H1 (cell line): ENCODE measurements around the gene C1orf185. TPM values are rescaled to one million over a fixed set of nuclear protein-coding genes. Genes with fewer than 3 reads are reported as not detected.

Experiments used
- CTCF ChIA-PET: fragments of 300-600 bp; sonication (Branson Sonifier 250); formaldehyde crosslinking; loops from one replicate; lab custom pipeline; 2021; ENCODE audit not compliant: partially characterized antibody; lab: Charles Lee
- POLR2A ChIA-PET: fragments of 300-600 bp; sonication (Branson Sonifier 250); formaldehyde crosslinking; loops from one replicate; lab custom pipeline; 2021; ENCODE audit warnings: inconsistent platforms; ENCODE audit not compliant: partially characterized antibody; lab: Charles Lee
- DNase-seq, 2 experiments: peaks; one replicate each; pipeline versions ENCODE4 v3.0.0 to v3.0.0-alpha.2; 2010 to 2022; ENCODE audit warnings: low spot score in 2 of 2, low read depth in 1 of 2, mixed read lengths in 1 of 2
- FAIRE-seq: peaks from 2 replicates; lab custom pipeline; 2011; peaks lifted over from hg19 to GRCh38; lab: Jason Lieb, UNC
- H2AFZ ChIP-seq: 2 replicates; pipeline ENCODE4 v1.8.1; 2012; ENCODE audit warnings: low read length, inconsistent platforms
- H2AK5ac ChIP-seq: 2 replicates; pipeline ENCODE4 v1.6.1; 2013; ENCODE audit warnings: low read depth, low read length
- H2BK120ac ChIP-seq: replicated peaks from 2 replicates; pipeline ENCODE3; 2013; ENCODE audit warnings: low read depth, low read length, inconsistent platforms
- H2BK12ac ChIP-seq: 2 replicates; pipeline ENCODE4 v1.6.1; 2013; ENCODE audit warnings: low read depth, low read length
- H2BK15ac ChIP-seq: 2 replicates; pipeline ENCODE4 v1.6.1; 2013; ENCODE audit warnings: low read length
- H2BK20ac ChIP-seq: 2 replicates; pipeline ENCODE4 v1.6.1; 2013; ENCODE audit warnings: low read length
- H2BK5ac ChIP-seq: 2 replicates; pipeline ENCODE4 v1.6.1; 2013; ENCODE audit warnings: low read depth, low read length
- H3K14ac ChIP-seq: 2 replicates; pipeline ENCODE4 v1.6.1; 2013; ENCODE audit warnings: inconsistent platforms; ENCODE audit not compliant: insufficient read length
- H3K18ac ChIP-seq: 2 replicates; pipeline ENCODE4 v1.6.1; 2013; ENCODE audit warnings: low read length; ENCODE audit errors: extremely low read depth
- H3K23ac ChIP-seq: 2 replicates; pipeline ENCODE4 v1.6.1; 2013; ENCODE audit warnings: inconsistent platforms; ENCODE audit not compliant: insufficient read length
- H3K23me2 ChIP-seq: 2 replicates; pipeline ENCODE4 v1.6.1; 2013; ENCODE audit warnings: low read depth, low read length
- H3K27ac ChIP-seq: 2 replicates; pipeline ENCODE4 v1.6.1; 2011; ENCODE audit warnings: low read depth, low read length, inconsistent platforms
- H3K27me3 ChIP-seq, 4 experiments: replicated peaks in 1 of 4; 1 replicate in 1 of 4; 2 replicates in 3 of 4; pipeline versions ENCODE4 v1.6.1 to v1.8.1; 2011 to 2013; ENCODE audit warnings: low read length in 3 of 4, mild to moderate bottlenecking in 3 of 4, inconsistent platforms in 2 of 4, mixed read lengths in 2 of 4, moderate library complexity in 1 of 4; ENCODE audit not compliant: control insufficient read depth in 3 of 4, insufficient read depth in 3 of 4; ENCODE audit errors: extremely low read depth in 1 of 4
- H3K36me3 ChIP-seq, 4 experiments: 2 replicates each; pipeline versions ENCODE4 v1.6.1 to v1.8.1; 2011 to 2013; ENCODE audit warnings: mild to moderate bottlenecking in 4 of 4, low read length in 3 of 4, moderate library complexity in 2 of 4, control low read depth in 1 of 4, inconsistent platforms in 1 of 4; ENCODE audit not compliant: insufficient read depth in 4 of 4, control insufficient read depth in 2 of 4
- H3K4ac ChIP-seq: replicated peaks from 2 replicates; pipeline ENCODE3; 2013; ENCODE audit warnings: low read length, low read depth, mixed read lengths, inconsistent platforms; ENCODE audit not compliant: insufficient read length
- H3K4me1 ChIP-seq, 4 experiments: replicated peaks in 1 of 4; 1 replicate in 1 of 4; 2 replicates in 3 of 4; pipeline versions ENCODE4 v1.6.1 to v1.8.1; 2011 to 2013; ENCODE audit warnings: low read length in 3 of 4, inconsistent platforms in 2 of 4, mixed read lengths in 1 of 4; ENCODE audit not compliant: insufficient read depth in 4 of 4, control insufficient read depth in 3 of 4
- H3K4me2 ChIP-seq, 2 experiments: 2 replicates each; pipeline versions ENCODE4 v1.6.1 to v1.8.1; 2011 to 2013; ENCODE audit warnings: low read depth in 2 of 2, low read length in 2 of 2, control low read depth in 1 of 2, inconsistent platforms in 1 of 2, mild to moderate bottlenecking in 1 of 2; ENCODE audit not compliant: insufficient read depth in 1 of 2
- H3K4me3 ChIP-seq, 4 experiments: fragments of 200-600, 300-600 bp in 1 of 4; sonication (generic), shearing (Covaris generic), sonication (Bioruptor Twin) in 1 of 4; 2 replicates each; pipeline versions ENCODE4 v1.5.1 to v1.8.1; 2011 to 2016; ENCODE audit warnings: low read length in 4 of 4, low read depth in 3 of 4, control low read depth in 2 of 4, inconsistent platforms in 2 of 4, mild to moderate bottlenecking in 2 of 4, mixed read lengths in 1 of 4, moderate library complexity in 1 of 4; ENCODE audit not compliant: insufficient read depth in 2 of 4; ENCODE audit errors: extremely low read depth in 1 of 4
- H3K56ac ChIP-seq: replicated peaks from 2 replicates; pipeline ENCODE3; 2013; ENCODE audit warnings: low read depth, mild to moderate bottlenecking, mixed read lengths, low read length, inconsistent platforms; ENCODE audit not compliant: insufficient read length
- H3K79me1 ChIP-seq: 2 replicates; pipeline ENCODE4 v1.6.1; 2013; ENCODE audit warnings: low read depth, low read length, control low read depth
- H3K79me2 ChIP-seq, 2 experiments: 2 replicates each; pipeline versions ENCODE4 v1.6.1 to v1.8.1; 2012 to 2013; ENCODE audit warnings: low read length in 2 of 2, mild to moderate bottlenecking in 2 of 2, inconsistent platforms in 1 of 2; ENCODE audit not compliant: insufficient read depth in 2 of 2, control insufficient read depth in 1 of 2
- H3K9ac ChIP-seq, 4 experiments: replicated peaks in 1 of 4; 1 replicate in 1 of 4; 2 replicates in 3 of 4; pipeline versions ENCODE4 v1.6.1 to v1.8.1; 2011 to 2013; ENCODE audit warnings: low read depth in 3 of 4, low read length in 3 of 4, control low read depth in 2 of 4, mild to moderate bottlenecking in 2 of 4, moderate library complexity in 2 of 4, inconsistent platforms in 1 of 4; ENCODE audit errors: extremely low read depth in 1 of 4
- H3K9me3 ChIP-seq, 2 experiments: 2 replicates each; pipeline versions ENCODE4 v1.6.1 to v1.8.1; 2012 to 2013; ENCODE audit warnings: mild to moderate bottlenecking in 2 of 2, moderate library complexity in 2 of 2, control low read depth in 1 of 2, inconsistent platforms in 1 of 2, low read depth in 1 of 2, low read length in 1 of 2, mixed read lengths in 1 of 2; ENCODE audit not compliant: insufficient read depth in 2 of 2
- H4K20me1 ChIP-seq, 2 experiments: replicated peaks in 1 of 2; 2 replicates each; pipeline versions ENCODE3 to v1.8.1; 2011 to 2013; ENCODE audit warnings: inconsistent platforms in 2 of 2, low read length in 2 of 2, mild to moderate bottlenecking in 1 of 2; ENCODE audit not compliant: insufficient read depth in 2 of 2, control insufficient read depth in 1 of 2
- H4K5ac ChIP-seq: 2 replicates; pipeline ENCODE4 v1.6.1; 2013; ENCODE audit warnings: low read length, low read depth, mixed read lengths, inconsistent platforms; ENCODE audit not compliant: insufficient read length
- H4K8ac ChIP-seq: 2 replicates; pipeline ENCODE4 v1.8.0; 2013; ENCODE audit warnings: mild to moderate bottlenecking, moderate library complexity, low read length, inconsistent platforms; ENCODE audit not compliant: insufficient read depth; ENCODE audit errors: extremely low read depth
- H4K91ac ChIP-seq: replicated peaks from 2 replicates; pipeline ENCODE3; 2013; ENCODE audit warnings: low read length, mixed read lengths, inconsistent platforms; ENCODE audit not compliant: insufficient read length
- EZH2 ChIP-seq: fragments of 200-600 bp; sonication (generic); IDR thresholded peaks from 2 replicates; pipeline ENCODE4 v1.7.1; 2012; ENCODE audit warnings: low read depth, mild to moderate bottlenecking, moderate library complexity, low read length, inconsistent platforms; ENCODE audit not compliant: severe bottlenecking
- HDAC2 ChIP-seq, 2 experiments: fragments of 300-600 bp in 1 of 2; sonication (generic) in 1 of 2; IDR thresholded peaks; 2 replicates each; pipeline ENCODE4 v1.6.1; 2011 to 2012; ENCODE audit warnings: low read depth in 2 of 2, low read length in 2 of 2, mild to moderate bottlenecking in 2 of 2, moderate library complexity in 2 of 2, borderline replicate concordance in 1 of 2, inconsistent platforms in 1 of 2
- MAX ChIP-seq: IDR thresholded peaks from 2 replicates; pipeline ENCODE4 v1.6.1; 2012; ENCODE audit warnings: inconsistent platforms
- POLR2A ChIP-seq, 2 experiments: IDR thresholded peaks; 1 replicate in 1 of 2; 2 replicates in 1 of 2; pipeline ENCODE4 v1.6.1; 2011; ENCODE audit warnings: low read depth in 2 of 2, low read length in 2 of 2, mild to moderate bottlenecking in 2 of 2; ENCODE audit errors: control extremely low read depth in 1 of 2
- SIRT6 ChIP-seq: IDR thresholded peaks from one replicate; pipeline ENCODE4 v1.7.1; 2012; ENCODE audit warnings: low read length, inconsistent platforms
- TEAD4 ChIP-seq: IDR thresholded peaks from 2 replicates; pipeline ENCODE4 v1.6.1; 2012; ENCODE audit warnings: low read depth, low read length, inconsistent platforms, mixed read lengths
- WGBS, 2 experiments: shearing (Covaris generic) in 1 of 2; methylation state at CpG; one replicate each; pipeline versions ENCODE4 v1.1.6 to v1.1.7; 2013 to 2015; ENCODE audit warnings: low lambda C conversion rate in 2 of 2, mixed read lengths in 2 of 2, inconsistent platforms in 1 of 2, low coverage in 1 of 2, missing lambda C conversion rate in 1 of 2; ENCODE audit not compliant: insufficient replicate concordance in 2 of 2, insufficient coverage in 1 of 2, insufficient read length in 1 of 2; ENCODE audit errors: extremely low coverage in 1 of 2, missing lambda C conversion rate in 1 of 2; 5-methylcytosine and 5-hydroxymethylcytosine counted together
- polyA plus RNA-seq, 7 experiments: library from polyadenylated mRNA; depleted of rRNA in 3 of 7; stranded (reverse) in 5 of 7; unstranded in 2 of 7; fragments of >200 nt in 5 of 7; fragments of 200-250 nt in 2 of 7; gene quantifications; 1 replicate in 5 of 7; 2 replicates in 1 of 7; 4 replicates in 1 of 7; pipeline versions ENCODE4 v1.2.1 to v1.2.3, GENCODE V29; 2011 to 2013; ENCODE audit warnings: missing spikeins in 2 of 7, mixed read lengths in 2 of 7
- total RNA-seq: library from RNA; stranded (reverse); fragmentation: NEBNext Ultra II Directional; extraction: Animal tissue kit (Norgen Biotek cat#: 25700); gene quantifications from 2 replicates; pipeline ENCODE4 v1.2.1, GENCODE V29; 2021

C1orf185 gene
- total and polyA plus RNA-seq, 2 of the 8 experiments (the other 6 are each of a cell fraction or from before 2014, with no cell fraction given) = not detected

GRCh38 chr1:51133045-51133444 lies 31.0 kb downstream of the C1orf185 start:
- CTCF ChIA-PET = interaction anchor here (0.6 kb wide), 1 partner anchor 58 kb away, joined by 3 read pairs; no protein-coding TSS in a partner anchor
- no peaks in the 10 kb centered on the region for H3K79me1 ChIP-seq
- H3K4me2 ChIP-seq = no peak overlapping the region
- no peak overlapping the region for H4K8ac ChIP-seq
- no peak overlapping the region for H3K4ac ChIP-seq
- H3K36me3 ChIP-seq = no peaks in the 10 kb centered on the region
- no peak overlapping the region for H3K14ac ChIP-seq
- 89% methylated on average over 2 of the region's 2 CpGs; no CpG with 5 or more reads in 1 of the 2 experiments for WGBS, 2 experiments
- FAIRE-seq (no peak), DNase-seq (no peak)
- H2BK20ac ChIP-seq = no peak overlapping the region
- no peak overlapping the region for H2BK5ac ChIP-seq
- no peaks in the 10 kb centered on the region for H3K79me2 ChIP-seq
- H3K27me3 ChIP-seq = peaks cover 0 to 1% (median 0%) of the 10 kb centered on the region in 4 experiments; a peak in 1 of 7 replicates
- no peak overlapping the region for H4K91ac ChIP-seq
- H4K5ac ChIP-seq = no peak overlapping the region
- no peaks in the 10 kb centered on the region for H3K23me2 ChIP-seq
- H2BK15ac ChIP-seq = no peak overlapping the region
- POLR2A ChIA-PET = no interaction called here
- no peak overlapping the region for H2BK120ac ChIP-seq
- no peak overlapping the region for H2AFZ ChIP-seq
- no peak overlapping the region for H3K56ac ChIP-seq
- H3K18ac ChIP-seq = no peak overlapping the region
- no peak overlapping the region for H3K27ac ChIP-seq
- no peaks in the 10 kb centered on the region for H3K9me3 ChIP-seq
- no peak overlapping the region for H3K9ac ChIP-seq
- no peak overlapping the region for H3K4me3 ChIP-seq
- H3K23ac ChIP-seq = no peak overlapping the region
- H2BK12ac ChIP-seq = no peak overlapping the region
- H4K20me1 ChIP-seq = no peaks in the 10 kb centered on the region
- H3K4me1 ChIP-seq = no peaks in the 10 kb centered on the region
- H2AK5ac ChIP-seq = no peak overlapping the region
- no peak for TF ChIP-seq MAX
- no peak for TF ChIP-seq EZH2
- no peak for TF ChIP-seq POLR2A (IDR thresholded peaks at IDR 0.05; ENCODE audit: control extremely low read depth in 1 of 2, low read depth in 2 of 2, low read length in 2 of 2)
- no peak for TF ChIP-seq HDAC2 (IDR thresholded peaks at IDR 0.05; ENCODE audit: borderline replicate concordance in 1 of 2, low read depth in 2 of 2, low read length in 2 of 2)
- TF ChIP-seq TEAD4 = no peak
- TF ChIP-seq SIRT6 = no peak
